ENCODE data around the gene VPS39. TPM values are rescaled to one million over a fixed set of nuclear protein-coding genes. Genes with fewer than 3 reads are reported as not detected.

VPS39 gene
- total RNA-seq, 1 donor, result 69.1 TPM

GRCh38 chr15:42163291-42163690 lies 44.8 kb downstream of the VPS39 start:
- Histone ChIP-seq H3K4me1 (ENCODE audit: insufficient read depth, low read length) (peaks cover 6% of the 10 kb centered on the region), H3K27ac (ENCODE audit: low read depth, low read length) (no peak overlapping the region), H3K27me3 (ENCODE audit: insufficient read depth, low read length) (no peaks in the 10 kb centered on the region), H3K4me3 (ENCODE audit: insufficient read depth, low read length) (no peak overlapping the region), H3K36me3 (ENCODE audit: insufficient read depth, low read length) (peaks cover 95% of the 10 kb centered on the region), H3K4me2 (ENCODE audit: insufficient read depth, low read length) (no peak overlapping the region), H4K20me1 (ENCODE audit: insufficient read depth, low read length) (no peaks in the 10 kb centered on the region), H2AFZ (ENCODE audit: low read length) (no peak overlapping the region), H3K79me2 (ENCODE audit: insufficient read depth, low read length) (no peaks in the 10 kb centered on the region), H3K9me3 (ENCODE audit: low read depth, low read length) (no peaks in the 10 kb centered on the region)
- TF ChIP-seq CTCF (IDR thresholded peaks at IDR 0.05; ENCODE audit: extremely low read depth, low read depth, low read length), result no peak
- no peak for DNase-seq (ENCODE audit: insufficient read length, low spot score, missing footprints)

- H3K4me2 ChIP-seq (ENCODE audit: insufficient read depth, low read length), result no peak overlapping the region
- H3K27ac ChIP-seq (ENCODE audit: low read depth, low read length), result no peak overlapping the region
- H3K4me3 ChIP-seq (ENCODE audit: insufficient read depth, low read length), result no peak overlapping the region
- no peaks in the 10 kb centered on the region for H4K20me1 ChIP-seq (ENCODE audit: insufficient read depth, low read length)
- H3K4me1 ChIP-seq (ENCODE audit: insufficient read depth, low read length), result peaks cover 10% of the 10 kb centered on the region
- TF ChIP-seq CTCF (IDR thresholded peaks at IDR 0.05; ENCODE audit: extremely low read depth, low read depth, low read length), result no peak
- no peaks in the 10 kb centered on the region for H3K9me3 ChIP-seq (ENCODE audit: low read depth, low read length)
- H3K27me3 ChIP-seq (ENCODE audit: insufficient read depth, low read length), result no peaks in the 10 kb centered on the region
- H3K79me2 ChIP-seq (ENCODE audit: insufficient read depth, low read length), result no peaks in the 10 kb centered on the region
- DNase-seq (ENCODE audit: insufficient read length, low spot score, missing footprints), result no peak
- no peak overlapping the region for H2AFZ ChIP-seq (ENCODE audit: low read length)
- H3K36me3 ChIP-seq (ENCODE audit: insufficient read depth, low read length), result peaks cover 64% of the 10 kb centered on the region
These were observed 48.0 kb downstream of the VPS39 start for GRCh38 chr15:42160136-42160535.

- no peak for TF ChIP-seq CTCF (IDR thresholded peaks at IDR 0.05; ENCODE audit: extremely low read depth, low read depth, low read length)
- peaks cover 10% of the 10 kb centered on the region for H3K4me1 ChIP-seq (ENCODE audit: insufficient read depth, low read length)
- DNase-seq (ENCODE audit: insufficient read length, low spot score, missing footprints), result no peak
- H2AFZ ChIP-seq (ENCODE audit: low read length), result no peak overlapping the region
- H3K4me2 ChIP-seq (ENCODE audit: insufficient read depth, low read length), result no peak overlapping the region
- peaks cover 57% of the 10 kb centered on the region for H3K36me3 ChIP-seq (ENCODE audit: insufficient read depth, low read length)
- no peaks in the 10 kb centered on the region for H4K20me1 ChIP-seq (ENCODE audit: insufficient read depth, low read length)
- H3K4me3 ChIP-seq (ENCODE audit: insufficient read depth, low read length), result no peak overlapping the region
- H3K9me3 ChIP-seq (ENCODE audit: low read depth, low read length), result no peaks in the 10 kb centered on the region
- peak overlapping the region; percentile 15 for H3K27ac ChIP-seq (ENCODE audit: low read depth, low read length)
- H3K79me2 ChIP-seq (ENCODE audit: insufficient read depth, low read length), result no peaks in the 10 kb centered on the region
- H3K27me3 ChIP-seq (ENCODE audit: insufficient read depth, low read length), result no peaks in the 10 kb centered on the region
These were observed 48.6 kb downstream of the VPS39 start for GRCh38 chr15:42159381-42160015.

- H3K27ac ChIP-seq (ENCODE audit: low read depth, low read length), result peak overlapping the region; percentile 15
- no peaks in the 10 kb centered on the region for H3K79me2 ChIP-seq (ENCODE audit: insufficient read depth, low read length)
- H3K36me3 ChIP-seq (ENCODE audit: insufficient read depth, low read length), result peaks cover 52% of the 10 kb centered on the region
- H2AFZ ChIP-seq (ENCODE audit: low read length), result no peak overlapping the region
- DNase-seq (ENCODE audit: insufficient read length, low spot score, missing footprints), result no peak
- H3K27me3 ChIP-seq (ENCODE audit: insufficient read depth, low read length), result no peaks in the 10 kb centered on the region
- H3K4me2 ChIP-seq (ENCODE audit: insufficient read depth, low read length), result no peak overlapping the region
- TF ChIP-seq CTCF (IDR thresholded peaks at IDR 0.05; ENCODE audit: extremely low read depth, low read depth, low read length), result no peak
- H4K20me1 ChIP-seq (ENCODE audit: insufficient read depth, low read length), result no peaks in the 10 kb centered on the region
- H3K9me3 ChIP-seq (ENCODE audit: low read depth, low read length), result no peaks in the 10 kb centered on the region
- H3K4me3 ChIP-seq (ENCODE audit: insufficient read depth, low read length), result no peak overlapping the region
- H3K4me1 ChIP-seq (ENCODE audit: insufficient read depth, low read length), result peaks cover 10% of the 10 kb centered on the region
These were observed 49.2 kb downstream of the VPS39 start for GRCh38 chr15:42158941-42159340.

Data from osteoblast (primary cell).